WTC11 (cell line): ENCODE data around the gene ERGIC3. TPM values are rescaled to one million over a fixed set of nuclear protein-coding genes. Genes with fewer than 3 reads are reported as not detected.

Experiments
- EMX1 ChIP-seq: fragments of 250-450 bp; sonication (Bioruptor Pico); IDR thresholded peaks from 2 replicates; pipeline ENCODE4 v1.8.0; 2021; ENCODE audit warnings: mild to moderate bottlenecking
- ETV6 ChIP-seq: sonication (generic); formaldehyde crosslinking; IDR thresholded peaks from 2 replicates; pipeline ENCODE4 v1.8.1; 2022; ENCODE audit warnings: mild to moderate bottlenecking, missing genetic modification reagents
- IRF1 ChIP-seq: sonication (generic); formaldehyde crosslinking; IDR thresholded peaks from 2 replicates; pipeline ENCODE4 v1.8.0; 2023; ENCODE audit warnings: missing genetic modification reagents
- JAZF1 ChIP-seq: fragments of 250-450 bp; sonication (Bioruptor Pico); IDR thresholded peaks from 2 replicates; pipeline ENCODE4 v1.9.0; 2021; ENCODE audit warnings: moderate library complexity, mild to moderate bottlenecking, inconsistent platforms
- MXD4 ChIP-seq: fragments of 250-450 bp; sonication (Bioruptor Pico); IDR thresholded peaks from 2 replicates; pipeline ENCODE4 v1.8.0; 2021; ENCODE audit warnings: mild to moderate bottlenecking, moderate library complexity, borderline replicate concordance
- NFATC4 ChIP-seq: fragments of 250-450 bp; sonication (Bioruptor Pico); IDR thresholded peaks from 2 replicates; pipeline ENCODE4 v1.9.0; 2021; ENCODE audit warnings: mild to moderate bottlenecking
- NR1H2 ChIP-seq: sonication (generic); formaldehyde crosslinking; IDR thresholded peaks from 2 replicates; pipeline ENCODE4 v1.9.0; 2021; ENCODE audit warnings: mild to moderate bottlenecking, moderate library complexity, missing genetic modification reagents
- SOX15 ChIP-seq: fragments of 250-450 bp; sonication (Bioruptor Pico); IDR thresholded peaks from 2 replicates; pipeline ENCODE4 v1.9.0; 2021; ENCODE audit warnings: mild to moderate bottlenecking
- TCF7 ChIP-seq: sonication (generic); formaldehyde crosslinking; IDR thresholded peaks from 2 replicates; pipeline ENCODE4 v1.8.0; 2022; ENCODE audit warnings: mild to moderate bottlenecking, low read depth, missing genetic modification reagents, moderate library complexity
- TEAD4 ChIP-seq: sonication (generic); formaldehyde crosslinking; IDR thresholded peaks from 2 replicates; pipeline ENCODE4 v1.8.0; 2022; ENCODE audit warnings: mild to moderate bottlenecking, missing genetic modification reagents
- USF1 ChIP-seq: sonication (generic); formaldehyde crosslinking; IDR thresholded peaks from 2 replicates; pipeline ENCODE4 v1.8.0; 2022; ENCODE audit warnings: mild to moderate bottlenecking, missing genetic modification reagents
- ZNF263 ChIP-seq: sonication (generic); formaldehyde crosslinking; IDR thresholded peaks from 2 replicates; pipeline ENCODE4 v1.8.1; 2022; ENCODE audit warnings: low read depth, mild to moderate bottlenecking, moderate library complexity, missing genetic modification reagents
- ZNF281 ChIP-seq: sonication (generic); formaldehyde crosslinking; IDR thresholded peaks from 2 replicates; pipeline ENCODE4 v1.8.0; 2023; ENCODE audit warnings: mild to moderate bottlenecking, missing genetic modification reagents
- ZNF317 ChIP-seq: sonication (generic); formaldehyde crosslinking; IDR thresholded peaks from 2 replicates; pipeline ENCODE4 v1.8.1; 2023; ENCODE audit warnings: low read depth, mild to moderate bottlenecking, moderate library complexity, missing genetic modification reagents, borderline replicate concordance
- ZNF532 ChIP-seq: fragments of 250-450 bp; sonication (Bioruptor Pico); IDR thresholded peaks from 2 replicates; pipeline ENCODE4 v1.9.0; 2021; ENCODE audit warnings: mild to moderate bottlenecking, borderline replicate concordance
- ZNF671 ChIP-seq: fragments of 250-450 bp; sonication (Bioruptor Pico); IDR thresholded peaks from 2 replicates; pipeline ENCODE4 v1.8.0; 2021; ENCODE audit warnings: mild to moderate bottlenecking
- ZSCAN18 ChIP-seq: fragments of 250-450 bp; sonication (Bioruptor Pico); IDR thresholded peaks from 2 replicates; pipeline ENCODE4 v2.1.2; 2022; ENCODE audit warnings: mild to moderate bottlenecking, moderate library complexity
- total RNA-seq: library from RNA; stranded (reverse); gene quantifications from 3 replicates; pipeline ENCODE4 v1.2.3, GENCODE V29; 2021
- TF ChIP-seq, protein P1 (sequence below): sonication (generic); formaldehyde crosslinking; IDR thresholded peaks from 2 replicates; pipeline ENCODE4 v1.8.1; 2023; ENCODE audit warnings: mild to moderate bottlenecking, missing genetic modification reagents, moderate library complexity
- TF ChIP-seq, protein P2 (sequence below): sonication (generic); formaldehyde crosslinking; IDR thresholded peaks from 2 replicates; pipeline ENCODE4 v1.8.1; 2022; ENCODE audit warnings: low read depth, missing genetic modification reagents, borderline replicate concordance
- TF ChIP-seq, protein P3 (sequence below): fragments of 250-450 bp; sonication (Bioruptor Pico); IDR thresholded peaks from 2 replicates; pipeline ENCODE4 v1.8.0; 2021; ENCODE audit warnings: mild to moderate bottlenecking
- TF ChIP-seq, protein P4 (sequence below): sonication (generic); formaldehyde crosslinking; IDR thresholded peaks from 2 replicates; pipeline ENCODE4 v1.8.0; 2022; ENCODE audit warnings: mild to moderate bottlenecking, missing genetic modification reagents
- TF ChIP-seq, protein P5 (sequence below): sonication (generic); formaldehyde crosslinking; IDR thresholded peaks from 2 replicates; pipeline ENCODE4 v1.8.1; 2023; ENCODE audit warnings: mild to moderate bottlenecking, missing genetic modification reagents, moderate library complexity

ERGIC3 gene
- total RNA-seq, 1 experiment from 2014 or later: 168 TPM

DNA sequence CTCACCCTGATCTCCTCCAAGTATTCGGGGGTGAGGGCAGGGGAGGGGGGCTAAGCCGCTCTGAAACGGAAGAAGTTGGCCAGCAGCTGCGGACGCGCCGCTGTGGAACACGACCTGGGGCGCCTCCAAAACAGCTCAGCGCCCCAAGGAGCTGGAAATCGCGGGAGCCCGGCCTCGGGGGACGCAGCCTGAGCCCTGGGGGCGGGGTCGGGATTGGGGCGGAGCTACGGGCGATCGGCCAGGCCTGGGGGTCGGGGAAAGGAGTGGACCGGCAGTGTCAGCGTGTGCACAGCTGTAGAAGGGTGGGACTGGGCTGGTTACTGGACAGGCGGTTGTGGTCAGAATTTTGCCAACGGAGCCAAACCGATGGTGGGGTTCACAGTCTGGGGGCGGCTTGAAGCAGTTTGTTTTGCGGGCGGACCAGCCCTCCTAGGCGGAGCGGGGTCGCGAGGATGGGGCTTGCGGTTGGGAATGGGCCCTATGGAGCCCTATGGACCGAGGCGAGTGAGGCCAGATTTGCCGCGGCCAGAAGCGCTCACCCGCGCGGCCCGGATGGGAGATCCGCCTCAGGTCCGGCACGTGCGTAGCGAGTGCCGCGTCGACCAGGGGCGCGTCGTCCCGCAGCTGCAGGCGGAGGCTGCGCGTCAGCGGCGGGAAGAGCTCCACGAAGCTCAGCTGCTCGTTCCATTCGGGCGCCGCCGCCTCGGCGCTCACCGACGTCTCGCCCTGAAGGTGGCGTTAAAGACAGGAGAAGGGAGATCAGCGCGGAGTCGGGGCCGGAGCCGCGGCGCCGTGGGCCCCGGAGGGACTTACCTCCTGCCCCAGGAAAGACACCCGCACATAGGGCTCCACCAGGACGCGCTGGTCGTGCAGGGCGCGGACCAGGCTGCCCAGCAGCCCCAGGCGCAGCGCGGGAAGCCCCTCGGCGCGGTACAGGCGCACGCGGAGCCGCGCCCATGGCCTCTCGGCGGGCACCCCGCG is 59.4 kb downstream of the ERGIC3 start (continued):
- TF ChIP-seq ZNF532 (CRISPR knock-in tag): no peak
- TF ChIP-seq, protein P1, sequence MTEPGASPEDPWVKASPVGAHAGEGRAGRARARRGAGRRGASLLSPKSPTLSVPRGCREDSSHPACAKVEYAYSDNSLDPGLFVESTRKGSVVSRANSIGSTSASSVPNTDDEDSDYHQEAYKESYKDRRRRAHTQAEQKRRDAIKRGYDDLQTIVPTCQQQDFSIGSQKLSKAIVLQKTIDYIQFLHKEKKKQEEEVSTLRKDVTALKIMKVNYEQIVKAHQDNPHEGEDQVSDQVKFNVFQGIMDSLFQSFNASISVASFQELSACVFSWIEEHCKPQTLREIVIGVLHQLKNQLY (CRISPR knock-in tag): peak; percentile 82
- no peak for TF ChIP-seq MXD4
- no peak for TF ChIP-seq ZSCAN18 (CRISPR knock-in tag)
- TF ChIP-seq, protein P2, sequence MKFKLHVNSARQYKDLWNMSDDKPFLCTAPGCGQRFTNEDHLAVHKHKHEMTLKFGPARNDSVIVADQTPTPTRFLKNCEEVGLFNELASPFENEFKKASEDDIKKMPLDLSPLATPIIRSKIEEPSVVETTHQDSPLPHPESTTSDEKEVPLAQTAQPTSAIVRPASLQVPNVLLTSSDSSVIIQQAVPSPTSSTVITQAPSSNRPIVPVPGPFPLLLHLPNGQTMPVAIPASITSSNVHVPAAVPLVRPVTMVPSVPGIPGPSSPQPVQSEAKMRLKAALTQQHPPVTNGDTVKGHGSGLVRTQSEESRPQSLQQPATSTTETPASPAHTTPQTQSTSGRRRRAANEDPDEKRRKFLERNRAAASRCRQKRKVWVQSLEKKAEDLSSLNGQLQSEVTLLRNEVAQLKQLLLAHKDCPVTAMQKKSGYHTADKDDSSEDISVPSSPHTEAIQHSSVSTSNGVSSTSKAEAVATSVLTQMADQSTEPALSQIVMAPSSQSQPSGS (CRISPR knock-in tag): peak; percentile 97
- TF ChIP-seq, protein P3, sequence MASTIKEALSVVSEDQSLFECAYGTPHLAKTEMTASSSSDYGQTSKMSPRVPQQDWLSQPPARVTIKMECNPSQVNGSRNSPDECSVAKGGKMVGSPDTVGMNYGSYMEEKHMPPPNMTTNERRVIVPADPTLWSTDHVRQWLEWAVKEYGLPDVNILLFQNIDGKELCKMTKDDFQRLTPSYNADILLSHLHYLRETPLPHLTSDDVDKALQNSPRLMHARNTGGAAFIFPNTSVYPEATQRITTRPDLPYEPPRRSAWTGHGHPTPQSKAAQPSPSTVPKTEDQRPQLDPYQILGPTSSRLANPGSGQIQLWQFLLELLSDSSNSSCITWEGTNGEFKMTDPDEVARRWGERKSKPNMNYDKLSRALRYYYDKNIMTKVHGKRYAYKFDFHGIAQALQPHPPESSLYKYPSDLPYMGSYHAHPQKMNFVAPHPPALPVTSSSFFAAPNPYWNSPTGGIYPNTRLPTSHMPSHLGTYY (CRISPR knock-in tag): no peak
- TF ChIP-seq ZNF281 (CRISPR knock-in tag): peak; percentile 96
- TF ChIP-seq, protein P4, sequence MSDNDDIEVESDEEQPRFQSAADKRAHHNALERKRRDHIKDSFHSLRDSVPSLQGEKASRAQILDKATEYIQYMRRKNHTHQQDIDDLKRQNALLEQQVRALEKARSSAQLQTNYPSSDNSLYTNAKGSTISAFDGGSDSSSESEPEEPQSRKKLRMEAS (CRISPR knock-in tag): peak; percentile 99
- TF ChIP-seq, protein P5, sequence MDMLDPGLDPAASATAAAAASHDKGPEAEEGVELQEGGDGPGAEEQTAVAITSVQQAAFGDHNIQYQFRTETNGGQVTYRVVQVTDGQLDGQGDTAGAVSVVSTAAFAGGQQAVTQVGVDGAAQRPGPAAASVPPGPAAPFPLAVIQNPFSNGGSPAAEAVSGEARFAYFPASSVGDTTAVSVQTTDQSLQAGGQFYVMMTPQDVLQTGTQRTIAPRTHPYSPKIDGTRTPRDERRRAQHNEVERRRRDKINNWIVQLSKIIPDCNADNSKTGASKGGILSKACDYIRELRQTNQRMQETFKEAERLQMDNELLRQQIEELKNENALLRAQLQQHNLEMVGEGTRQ (CRISPR knock-in tag): peak; percentile 57
- TF ChIP-seq NFATC4: no peak
- peak; percentile 96 for TF ChIP-seq NR1H2 (CRISPR knock-in tag)
- no peak for TF ChIP-seq EMX1 (CRISPR knock-in tag)
- TF ChIP-seq ZNF671 (CRISPR knock-in tag): no peak
- TF ChIP-seq USF1 (CRISPR knock-in tag): peak; percentile 87
- TF ChIP-seq ZNF317 (CRISPR knock-in tag): 0 out of 2 replicates have a peak, but pooled peaks have one; percentile 71
- no peak for TF ChIP-seq SOX15 (CRISPR knock-in tag)
- peak; percentile 97 for TF ChIP-seq TEAD4
- peak; percentile 99 for TF ChIP-seq ETV6 (CRISPR knock-in tag)
- TF ChIP-seq ZNF263 (CRISPR knock-in tag): peak; percentile 76; the same call in 1 of the 2 replicates
- peak; percentile 98 for TF ChIP-seq TCF7 (CRISPR knock-in tag)
- TF ChIP-seq IRF1 (CRISPR knock-in tag): peak; percentile 98
- no peak for TF ChIP-seq JAZF1 (CRISPR knock-in tag)
